ENCODE results near the gene PHETA2. TPM values are rescaled to one million over a fixed set of nuclear protein-coding genes. Genes with fewer than 3 reads are reported as not detected.

PHETA2 gene
- total and polyA plus RNA-seq, 2 donors (not counting 3 experiments of a cell fraction or from before 2014, with no cell fraction given): 25.4 to 29.9 TPM

DNA sequence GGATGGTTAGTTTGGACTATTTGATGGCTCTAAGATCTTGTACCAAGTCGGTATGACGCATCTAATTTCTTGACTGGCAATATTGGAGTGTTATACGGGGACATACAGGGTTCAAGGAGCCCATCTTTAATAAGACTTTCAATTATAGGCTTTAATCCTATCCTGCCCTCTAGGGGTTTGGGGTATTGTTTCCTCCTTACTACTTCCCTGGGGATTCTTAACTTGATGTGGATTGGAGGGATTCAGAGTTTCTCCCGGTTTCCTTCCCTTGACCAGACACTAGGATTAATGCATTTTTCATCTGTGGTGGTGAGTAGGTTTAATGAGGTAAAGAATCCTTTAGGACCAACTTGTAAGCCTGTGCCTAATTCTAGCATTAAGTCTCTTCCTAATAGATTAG is 37.8 kb downstream of the PHETA2 start:
- H3K9me1 ChIP-seq (replicated peaks; ENCODE audit: control insufficient read depth, extremely low read depth, insufficient read depth, low read length): no peaks in the 10 kb centered on the region
- no peaks in the 10 kb centered on the region for H3K79me2 ChIP-seq (ENCODE audit: control insufficient read depth, insufficient read depth, low read length)
- CTCF ChIA-PET: interaction anchor here (0.9 to 5.1 kb wide), 3 partner anchors 9 to 145 kb away, joined by 4 to 83 read pairs (median 71); partner anchors contain the start of genes NDUFA6 and SEPTIN3
- POLR2A ChIA-PET: no interaction called here
- no peak overlapping the region for H3K27ac ChIP-seq (ENCODE audit: insufficient read depth, low read depth, low read length)
- DNase-seq (ENCODE audit: low read depth, low spot score) (no peak), FAIRE-seq (no peak)
- dilution Hi-C loops (cut with MboI; ENCODE audit: extremely low pct_ligation_motif_present, low sequenced_read_pairs) (no loop called here), intact Hi-C loops (cut with micrococcal nuclease) (loop anchor here (10.0 kb wide), 1 partner anchor 417 kb away; the partner anchor contains the start of gene MEI1)
- H4K20me1 ChIP-seq (replicated peaks; ENCODE audit: control insufficient read depth, extremely low read depth, insufficient read depth, low read length): no peaks in the 10 kb centered on the region
- no peak overlapping the region for H3K9ac ChIP-seq (replicated peaks; ENCODE audit: extremely low read depth, insufficient read depth, low read length)
- no peak overlapping the region for H2AFZ ChIP-seq (ENCODE audit: low read depth, low read length)
- no peak overlapping the region for H3K4me2 ChIP-seq (ENCODE audit: insufficient read depth, low read length)
- no TSS peak for BruUV-seq (replicated peaks)
- no peaks in the 10 kb centered on the region for H3K36me3 ChIP-seq (ENCODE audit: control insufficient read depth in 2 of 2, extremely low read depth in 1 of 2, insufficient read depth in 2 of 2, low read length in 2 of 2)
- H3K27me3 ChIP-seq (ENCODE audit: control insufficient read depth in 2 of 2, insufficient read depth in 2 of 2, low read length in 2 of 2): no peaks in the 10 kb centered on the region
- H3K4me1 ChIP-seq (ENCODE audit: control insufficient read depth, extremely low read depth, insufficient read depth, low read length): no peaks in the 10 kb centered on the region
- H3K4me3 ChIP-seq (replicated peaks in 1 of 3; ENCODE audit: insufficient read depth in 1 of 3, low read depth in 1 of 3, low read length in 3 of 3): no peak overlapping the region
- no peak for TF ChIP-seq JUN (IDR thresholded peaks at IDR 0.05; ENCODE audit: borderline replicate concordance, insufficient read depth, insufficient read length, low read depth)
- no peak for TF ChIP-seq GATA2 (IDR thresholded peaks at IDR 0.05; ENCODE audit: insufficient read depth, insufficient read length, low read depth, low read length)
- no peak for TF ChIP-seq MYC (IDR thresholded peaks at IDR 0.05; ENCODE audit: low read depth, low read length)
- no peak for TF ChIP-seq FOS (IDR thresholded peaks at IDR 0.05; ENCODE audit: borderline replicate concordance, insufficient read depth, low read length)
- TF ChIP-seq EZH2 (IDR thresholded peaks at IDR 0.05; ENCODE audit: borderline replicate concordance, low read depth, low read length, severe bottlenecking): no peak
- TF ChIP-seq, protein P1, sequence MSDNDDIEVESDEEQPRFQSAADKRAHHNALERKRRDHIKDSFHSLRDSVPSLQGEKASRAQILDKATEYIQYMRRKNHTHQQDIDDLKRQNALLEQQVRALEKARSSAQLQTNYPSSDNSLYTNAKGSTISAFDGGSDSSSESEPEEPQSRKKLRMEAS (IDR thresholded peaks at IDR 0.05; ENCODE audit: insufficient read depth, insufficient read length): no peak
- TF ChIP-seq POLR2AphosphoS5 (IDR thresholded peaks at IDR 0.05; ENCODE audit: insufficient read depth, low read depth, low read length): no peak
- TF ChIP-seq, protein P2, sequence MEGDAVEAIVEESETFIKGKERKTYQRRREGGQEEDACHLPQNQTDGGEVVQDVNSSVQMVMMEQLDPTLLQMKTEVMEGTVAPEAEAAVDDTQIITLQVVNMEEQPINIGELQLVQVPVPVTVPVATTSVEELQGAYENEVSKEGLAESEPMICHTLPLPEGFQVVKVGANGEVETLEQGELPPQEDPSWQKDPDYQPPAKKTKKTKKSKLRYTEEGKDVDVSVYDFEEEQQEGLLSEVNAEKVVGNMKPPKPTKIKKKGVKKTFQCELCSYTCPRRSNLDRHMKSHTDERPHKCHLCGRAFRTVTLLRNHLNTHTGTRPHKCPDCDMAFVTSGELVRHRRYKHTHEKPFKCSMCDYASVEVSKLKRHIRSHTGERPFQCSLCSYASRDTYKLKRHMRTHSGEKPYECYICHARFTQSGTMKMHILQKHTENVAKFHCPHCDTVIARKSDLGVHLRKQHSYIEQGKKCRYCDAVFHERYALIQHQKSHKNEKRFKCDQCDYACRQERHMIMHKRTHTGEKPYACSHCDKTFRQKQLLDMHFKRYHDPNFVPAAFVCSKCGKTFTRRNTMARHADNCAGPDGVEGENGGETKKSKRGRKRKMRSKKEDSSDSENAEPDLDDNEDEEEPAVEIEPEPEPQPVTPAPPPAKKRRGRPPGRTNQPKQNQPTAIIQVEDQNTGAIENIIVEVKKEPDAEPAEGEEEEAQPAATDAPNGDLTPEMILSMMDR (IDR thresholded peaks at IDR 0.05; ENCODE audit: extremely low read depth in 1 of 2, insufficient read depth in 1 of 2, low read depth in 1 of 2, low read length in 2 of 2): no peak
- TF ChIP-seq POLR2A (IDR thresholded peaks at IDR 0.05; ENCODE audit: low read depth, low read length): no peak
- H3K9me3 ChIP-seq (replicated peaks; ENCODE audit: control insufficient read depth, insufficient read depth, low read length): no peaks in the 10 kb centered on the region

All from endothelial cell of umbilical vein (primary cell).